ENCODE measurements around the gene DTD1.

GRCh38 chr20:18712882-18713281 lies 125.0 kb downstream of the DTD1 start:
- TF ChIP-seq CTCF (IDR thresholded peaks at IDR 0.05; ENCODE audit: low read length): no peak
- no peak for TF ChIP-seq EZH2 (IDR thresholded peaks at IDR 0.05; ENCODE audit: borderline replicate concordance, low read length)
